NK-92 (cell line): ENCODE measurements around the gene BICRAL.
"Not testable (repeated sequence)": the region's sequence is repeated elsewhere in the genome, so short reads cannot be mapped to it uniquely, and the experiment has no call there.

Source experiments
- DNase-seq: peaks from one replicate; lab custom pipeline; 2025; ENCODE audit not compliant: unreplicated experiment; lab: John Stamatoyannopoulos, UW

BICRAL gene

GRCh38 chr6:42762426-42762859, 19.4 kb upstream of the BICRAL start:
- no peak for DNase-seq

DNA sequence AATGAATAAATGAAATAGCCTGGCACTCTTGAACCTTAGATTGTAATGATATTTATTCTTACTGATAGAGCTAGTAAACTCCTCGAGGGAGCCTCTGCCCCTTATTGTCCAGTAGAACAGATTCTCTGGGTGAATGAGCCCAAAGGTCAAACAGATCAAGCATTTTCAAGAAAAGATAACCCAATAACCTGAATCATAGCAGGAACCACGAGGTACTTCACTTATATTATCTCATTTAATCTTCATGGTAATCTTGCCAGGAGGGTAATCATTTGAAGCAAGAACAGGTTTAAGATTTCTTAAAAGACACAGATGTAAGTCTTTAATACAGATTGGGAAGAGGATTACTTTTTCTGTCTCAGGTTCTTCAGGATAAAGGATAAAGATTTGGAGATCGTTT, 18.9 kb upstream of the BICRAL start:
- no peak for DNase-seq

DNA sequence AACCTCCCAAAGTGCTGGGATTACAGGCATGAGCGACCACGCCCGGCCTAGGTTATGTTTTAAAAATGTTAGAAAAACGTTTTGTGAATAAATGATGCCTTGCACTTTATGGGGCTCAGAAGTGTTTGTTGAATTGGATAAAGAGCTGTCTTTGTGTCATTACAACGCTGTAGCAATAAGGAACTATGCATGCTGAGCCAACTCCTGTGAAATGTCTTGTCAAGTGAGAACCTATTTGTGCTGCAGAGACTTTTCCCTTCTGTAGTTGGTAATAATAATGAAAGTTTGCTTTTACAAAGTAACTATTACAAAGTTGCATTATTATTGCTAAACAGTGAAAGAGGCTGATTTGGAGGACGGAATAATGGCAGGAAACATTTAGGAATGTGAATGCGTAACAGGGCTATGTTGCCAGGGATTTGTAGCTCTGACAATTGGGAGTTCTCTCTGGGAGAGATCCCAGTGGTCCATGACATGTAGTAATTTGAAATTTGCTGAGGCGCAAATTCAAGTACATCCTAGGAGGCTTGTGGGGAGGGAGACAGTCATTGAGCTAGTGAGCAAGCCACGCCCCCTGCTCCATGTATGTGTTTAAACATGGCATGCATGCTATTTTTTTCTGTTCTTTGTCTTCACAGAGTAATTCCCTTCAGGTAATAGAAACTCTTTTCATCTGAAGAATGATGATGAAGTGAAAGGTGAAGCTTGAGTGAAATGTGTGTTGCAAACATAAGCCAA, 16.8 kb upstream of the BICRAL start:
- DNase-seq: no peak

DNA sequence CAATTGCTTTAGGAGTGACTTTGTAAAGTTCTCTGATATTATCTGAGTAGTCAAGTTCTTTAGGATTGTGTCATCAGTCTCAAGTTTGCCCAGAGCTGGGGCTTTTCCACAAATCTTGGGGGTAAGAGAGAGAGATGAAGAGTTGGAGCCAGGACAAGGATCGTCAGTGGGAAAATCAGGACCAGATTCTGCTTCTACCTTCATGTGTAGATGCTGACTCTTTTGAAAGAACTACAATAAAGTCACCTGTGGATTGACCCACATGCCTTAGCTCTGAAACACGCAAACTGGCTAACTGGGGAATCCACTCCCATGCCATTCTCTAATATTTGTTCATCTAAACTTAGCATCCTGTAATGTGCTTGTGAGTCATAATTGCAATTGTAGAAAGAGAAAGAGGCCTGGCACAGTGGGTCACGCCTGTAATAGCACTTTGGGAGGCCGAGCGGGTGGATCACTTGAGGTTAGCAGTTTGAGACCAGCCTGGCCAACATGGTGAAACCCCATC, 15.6 kb upstream of the BICRAL start:
- no peak for DNase-seq

DNA sequence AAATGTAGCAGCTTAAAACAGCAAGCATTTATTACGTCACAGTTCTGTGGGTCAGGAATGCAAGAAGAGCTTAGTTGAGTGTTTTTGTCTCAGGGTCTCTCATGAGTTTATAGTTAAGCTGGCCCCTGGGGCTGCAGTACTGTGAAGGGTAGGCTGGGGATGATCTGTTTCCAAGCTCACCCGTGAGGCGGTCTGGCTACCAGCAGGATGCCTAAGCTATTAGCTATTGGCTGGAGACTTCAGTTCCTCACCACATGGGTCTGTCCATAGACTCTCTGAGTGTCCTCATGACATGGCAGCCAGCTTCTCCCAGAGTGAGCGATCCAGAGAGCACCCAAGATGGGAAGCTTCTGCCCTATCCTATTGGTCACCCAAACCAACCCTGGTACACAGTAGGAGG, 12.8 kb upstream of the BICRAL start:
- DNase-seq: no peak

GRCh38 chr6:42769836-42770235, 12.0 kb upstream of the BICRAL start:
- DNase-seq: no peak

- no peak for DNase-seq
Observed at GRCh38 chr6:42771741-42772100, 10.1 kb upstream of the BICRAL start.

DNA sequence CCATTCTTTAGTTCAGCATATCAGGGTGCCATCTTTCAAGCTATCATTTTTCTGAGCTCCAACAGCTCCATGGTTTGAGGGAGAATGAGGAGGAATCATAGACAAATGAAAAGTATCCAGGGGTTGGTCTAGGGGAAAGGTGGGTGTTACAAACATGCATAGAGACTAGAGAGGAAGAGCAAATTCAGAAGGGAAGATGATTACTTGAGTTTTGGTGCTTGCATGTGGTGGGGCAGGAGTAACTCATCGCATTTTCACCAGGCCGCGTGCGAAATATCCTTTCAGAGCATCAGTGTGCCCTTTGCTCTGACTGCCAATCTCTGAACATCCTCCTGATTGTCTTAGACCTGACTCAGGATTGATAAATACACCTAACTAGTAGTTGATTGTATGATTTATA, 7.7 kb upstream of the BICRAL start:
- DNase-seq: no peak

DNA sequence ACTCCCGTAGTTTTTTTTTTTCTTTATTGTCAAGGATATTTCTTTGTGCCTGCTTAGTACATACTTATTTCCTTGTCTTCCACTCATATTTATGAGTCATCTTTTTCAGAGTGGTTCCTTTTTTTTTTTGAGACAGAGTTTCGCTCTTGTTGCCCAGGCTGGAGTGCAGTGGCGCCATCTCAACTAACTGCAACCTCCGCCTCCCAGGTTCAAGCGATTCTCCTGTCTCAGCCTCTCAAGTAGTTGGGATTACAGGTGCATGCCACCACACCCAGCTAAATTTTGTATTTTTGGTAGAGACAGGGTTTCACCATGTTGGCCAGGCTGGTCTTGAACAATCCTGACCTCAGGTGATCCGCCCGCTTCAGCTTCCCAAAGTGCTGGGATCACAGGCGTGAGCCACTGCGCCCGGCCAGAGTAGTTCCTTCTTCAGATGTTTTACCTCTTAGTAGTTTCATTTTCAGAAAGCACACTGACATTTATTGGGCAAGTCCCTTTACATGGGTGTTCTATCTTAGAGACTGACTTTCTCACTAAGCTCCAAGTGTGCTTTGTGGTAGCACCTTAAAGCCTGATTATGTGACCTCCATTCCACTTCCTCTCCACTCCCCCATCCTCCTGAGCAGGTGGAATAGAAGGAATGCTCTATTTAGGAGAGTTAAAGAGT, 6.9 kb upstream of the BICRAL start:
- DNase-seq: not testable (repeated sequence)

GRCh38 chr6:42777126-42777822, 4.6 kb upstream of the BICRAL start:
- DNase-seq: no peak

DNA sequence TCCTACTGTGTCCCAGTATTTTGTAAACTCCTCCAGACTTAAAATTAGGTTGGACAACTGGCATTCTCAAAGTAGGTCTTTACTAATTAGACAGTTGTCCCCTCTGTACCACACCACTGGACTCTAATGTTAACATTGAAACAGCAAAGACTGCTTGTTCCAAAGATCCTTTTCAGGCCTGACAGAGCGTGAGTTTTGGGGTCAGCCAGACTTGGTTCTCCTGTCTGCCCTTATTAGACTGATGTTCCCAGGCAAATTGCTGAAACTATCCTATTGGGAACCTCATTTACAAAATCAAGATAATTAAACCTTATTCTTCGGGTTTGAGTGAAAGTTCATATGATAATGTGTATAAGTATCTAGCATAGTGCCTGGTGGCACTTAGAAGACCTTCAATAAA, 3.7 kb upstream of the BICRAL start:
- no peak for DNase-seq

DNA sequence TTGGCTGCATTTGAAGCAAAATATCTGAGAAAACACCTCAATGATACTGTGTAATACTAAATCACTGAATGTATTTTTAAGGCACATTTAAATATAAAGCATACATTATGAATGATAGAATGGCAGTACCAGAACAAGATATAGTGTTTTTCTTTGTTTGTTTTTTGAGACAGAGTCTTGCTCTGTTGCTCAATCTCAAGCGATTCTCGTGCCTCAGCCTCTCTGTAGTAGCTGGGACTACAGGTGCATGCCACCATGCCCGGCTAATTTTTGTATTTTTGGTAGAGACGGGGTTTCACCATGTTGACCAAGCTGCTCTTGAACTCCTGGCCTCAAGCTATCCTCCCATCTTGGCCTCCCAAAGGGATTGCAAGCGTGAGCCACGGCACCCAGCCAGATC, 2.3 kb upstream of the BICRAL start:
- no peak for DNase-seq

DNA sequence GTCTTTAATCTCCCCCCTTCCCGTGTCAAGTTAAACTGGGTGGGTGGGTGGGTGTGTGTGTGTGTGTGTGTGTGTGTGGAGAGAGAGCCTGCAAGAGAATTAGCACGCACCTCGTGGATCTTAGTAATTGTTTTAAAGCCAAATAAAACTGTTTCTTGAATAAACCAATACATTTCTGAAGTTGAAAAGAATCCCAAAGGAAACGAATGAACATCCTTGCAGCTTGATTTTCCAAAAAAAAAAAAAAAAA, 381 bp upstream of the BICRAL start:
- no peak for DNase-seq

GRCh38 chr6:42782689-42783176, 881 bp downstream of the BICRAL start:
- no peak for DNase-seq

GRCh38 chr6:42783177-42783875, 1.5 kb downstream of the BICRAL start:
- no peak for DNase-seq

- no peak for DNase-seq
Observed at GRCh38 chr6:42783876-42784642, 2.2 kb downstream of the BICRAL start.

- no peak for DNase-seq
Observed at GRCh38 chr6:42784717-42785498, 3.1 kb downstream of the BICRAL start.

DNA sequence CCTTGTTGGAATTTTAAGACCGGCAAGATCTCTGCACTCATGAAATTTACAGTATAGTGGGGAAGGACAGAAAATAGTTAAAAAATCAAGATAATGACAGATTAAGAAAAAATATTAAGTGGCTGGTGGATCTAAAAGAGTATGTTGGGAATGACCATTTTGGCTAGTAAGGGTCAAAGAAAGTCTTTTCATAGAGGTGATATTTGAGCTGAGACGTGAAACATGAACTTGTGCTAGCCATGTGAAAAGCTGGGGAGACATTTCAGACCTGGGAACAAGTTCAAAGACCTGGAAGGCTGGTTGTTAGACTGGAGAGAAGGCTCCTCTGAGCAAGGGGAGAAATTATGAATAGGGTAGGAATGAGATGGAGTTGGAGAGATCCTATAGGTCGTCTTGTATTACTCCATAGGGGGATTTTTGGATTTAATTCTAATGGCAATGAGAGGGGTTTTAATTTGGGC, 4.7 kb downstream of the BICRAL start:
- DNase-seq: no peak

DNA sequence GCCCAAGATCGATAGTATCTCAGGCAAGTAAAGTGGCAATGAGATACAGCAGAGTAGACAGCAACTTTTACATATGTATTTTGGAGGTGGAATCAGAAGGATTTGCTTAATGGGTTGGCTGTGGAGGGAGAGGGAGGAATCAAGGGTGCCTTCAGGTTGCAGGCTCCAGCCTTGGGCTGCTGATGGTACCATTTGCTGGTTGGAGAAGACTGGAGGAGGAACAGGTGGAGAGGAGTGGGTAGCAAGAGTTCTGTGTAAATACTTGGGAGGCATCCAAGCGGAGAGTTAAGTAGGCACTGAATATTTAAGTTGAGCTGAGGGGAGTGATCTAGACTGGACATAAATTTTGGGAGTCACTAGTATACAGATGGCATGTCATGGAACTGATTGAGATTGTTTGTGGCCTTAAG, 5.2 kb downstream of the BICRAL start:
- DNase-seq: no peak

DNA sequence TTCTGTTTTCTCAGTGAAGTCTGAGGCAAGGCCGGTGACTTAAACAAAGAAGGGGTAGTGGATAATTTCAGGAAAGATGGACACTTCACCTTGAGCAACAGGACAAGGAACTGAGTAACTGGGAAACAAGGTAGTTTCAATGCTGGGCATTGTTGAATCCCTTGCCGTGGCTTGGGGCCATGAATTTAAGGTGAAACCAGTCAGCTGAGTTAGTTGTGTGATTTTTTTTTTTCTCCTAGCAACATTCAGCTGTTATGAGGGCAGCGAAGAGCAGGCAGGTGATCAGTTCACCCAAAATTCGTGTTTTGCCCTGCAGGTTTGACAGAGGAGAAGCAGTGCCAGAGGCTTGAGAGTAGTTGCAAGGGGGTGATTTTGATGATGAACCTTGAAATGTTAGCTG, 6.8 kb downstream of the BICRAL start:
- DNase-seq: no peak
